ENCODE measurements around the gene ZXDC.

The ZXDC gene

GRCh38 chr3:126402178-126402577 lies 73.5 kb downstream of the ZXDC start:
- no peak for TF ChIP-seq CTCF (IDR thresholded peaks at IDR 0.05)

DNA sequence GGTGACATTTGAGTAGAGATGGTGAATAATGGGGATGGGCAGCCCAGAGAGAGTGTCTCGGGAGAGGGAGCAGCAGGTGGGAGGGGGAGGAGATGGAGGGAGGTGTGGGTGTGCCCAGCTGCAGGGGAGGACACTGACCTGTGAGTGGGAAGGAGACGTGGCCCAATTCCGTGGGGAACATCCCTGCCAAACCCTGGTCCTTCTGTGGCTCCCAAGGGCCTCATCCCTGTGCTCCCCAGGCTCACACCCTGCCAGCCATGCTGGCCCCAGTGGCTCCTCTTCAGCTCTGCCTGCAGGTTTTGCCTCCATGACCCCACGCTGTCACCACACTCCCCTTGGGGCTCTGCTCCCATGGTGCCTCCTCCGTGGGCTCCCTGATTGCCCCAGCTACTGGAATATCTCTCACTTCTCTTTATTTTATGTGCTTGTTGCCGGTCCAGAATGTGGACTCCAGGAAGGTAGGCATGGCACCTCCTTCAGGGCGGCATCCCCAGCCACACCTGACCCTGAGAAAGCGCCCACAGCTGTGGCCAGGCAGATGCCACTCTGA lies 74.0 kb downstream of the ZXDC start:
- no peak for TF ChIP-seq CTCF (IDR thresholded peaks at IDR 0.05)

DNA sequence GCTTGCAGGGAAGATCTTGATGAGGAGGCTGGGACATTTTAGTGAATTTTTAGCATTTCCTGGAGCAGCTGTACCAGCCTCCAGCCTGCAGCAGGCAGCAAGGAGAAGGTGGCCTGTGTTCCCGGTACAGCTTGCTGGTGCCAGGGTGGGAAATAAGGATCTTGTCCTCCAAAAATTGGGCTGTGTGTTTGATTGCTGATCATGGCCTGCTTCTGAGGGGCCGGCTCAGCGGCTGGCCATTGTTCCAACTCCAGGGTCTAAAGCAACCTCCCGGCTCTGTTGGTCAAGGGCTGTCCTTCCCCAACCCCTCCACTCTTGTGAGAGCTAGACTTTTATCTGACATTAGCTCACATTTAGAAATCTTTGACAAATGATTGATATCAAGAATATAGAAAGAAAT lies 75.9 kb downstream of the ZXDC start:
- no peak for TF ChIP-seq CTCF (IDR thresholded peaks at IDR 0.05)

DNA sequence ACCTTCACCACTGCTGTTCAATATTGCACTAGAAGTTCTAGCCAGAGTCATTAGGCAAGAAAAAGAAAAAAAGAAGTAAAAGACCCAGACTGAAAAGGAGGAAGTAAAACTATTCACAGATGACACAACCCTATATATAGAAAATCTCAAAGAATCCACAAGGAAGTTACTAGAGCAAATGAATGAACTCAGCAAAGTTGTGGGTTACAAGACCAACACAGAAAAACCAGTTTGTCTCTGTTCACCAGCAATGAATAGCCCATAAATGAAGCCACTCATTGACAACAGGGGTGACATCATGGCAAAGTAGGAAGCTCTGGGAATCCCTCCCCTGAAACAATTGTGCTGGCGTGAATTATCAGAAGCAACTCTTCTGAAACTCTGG lies 76.3 kb downstream of the ZXDC start:
- TF ChIP-seq CTCF (IDR thresholded peaks at IDR 0.05): no peak

- no peak for TF ChIP-seq CTCF (IDR thresholded peaks at IDR 0.05)
These were observed 77.0 kb downstream of the ZXDC start for GRCh38 chr3:126398423-126399350.

DNA sequence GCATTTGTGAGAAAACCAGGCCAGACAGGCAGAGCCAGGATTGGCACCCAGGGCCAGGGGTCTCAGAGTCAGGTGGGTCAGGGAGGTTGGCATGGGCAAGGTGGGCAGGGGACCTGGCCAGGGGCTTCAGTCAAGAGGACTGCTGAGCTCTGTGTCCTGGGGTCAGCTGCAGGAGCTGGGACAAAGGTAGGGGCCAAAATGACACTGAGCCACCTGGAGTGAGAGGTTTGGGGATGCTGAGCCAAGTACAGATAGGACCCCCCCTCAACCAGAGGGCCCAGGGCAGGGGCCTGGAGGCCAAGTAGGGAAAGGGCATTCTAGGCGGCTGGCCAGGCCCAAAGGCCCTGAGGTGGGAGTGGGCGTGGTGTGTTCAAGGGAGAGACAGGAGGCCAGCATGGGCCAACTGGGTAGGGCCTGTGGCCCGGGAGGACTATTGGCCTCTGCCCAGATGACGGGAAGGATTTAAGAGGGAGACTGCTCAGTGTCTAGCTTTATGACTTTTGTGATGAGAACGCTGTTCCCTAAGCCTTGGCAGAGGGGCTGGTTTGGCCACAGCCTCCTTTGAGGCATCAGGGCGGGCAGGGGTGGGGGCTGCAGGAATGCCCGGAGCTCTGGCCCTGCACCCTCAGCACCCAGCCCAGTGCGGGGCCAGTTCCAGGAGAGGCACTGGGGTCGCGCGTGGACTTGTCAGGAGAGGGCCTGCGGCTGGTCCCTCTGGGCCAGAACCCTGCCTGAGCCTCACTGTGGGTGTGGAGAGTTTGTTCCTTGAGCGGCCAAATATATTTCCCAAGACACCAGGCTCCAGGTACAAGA lies 77.9 kb downstream of the ZXDC start:
- TF ChIP-seq CTCF (IDR thresholded peaks at IDR 0.05): no peak

DNA sequence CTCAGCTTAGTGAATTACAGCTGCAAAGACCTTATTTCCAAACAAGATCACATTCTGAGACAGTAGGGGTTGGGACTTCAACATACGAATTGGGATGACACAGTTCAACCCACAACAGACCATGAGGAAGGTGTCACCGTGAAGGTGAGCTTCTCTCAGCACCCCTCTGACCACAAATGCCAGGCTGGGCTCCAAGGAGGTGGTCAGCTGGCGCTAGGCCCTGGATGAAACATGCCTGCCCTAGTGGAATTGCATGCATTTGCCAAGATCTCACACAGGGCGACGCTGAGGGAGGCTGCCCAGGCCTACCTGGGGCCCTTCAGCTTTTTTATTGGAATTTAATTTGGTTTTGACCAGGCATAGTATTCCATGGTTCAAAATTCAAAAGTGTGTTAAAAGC lies 79.2 kb downstream of the ZXDC start:
- TF ChIP-seq CTCF (IDR thresholded peaks at IDR 0.05): no peak
